Gastrocnemius medialis (tissue), 4 donors: Measurements from ENCODE around the gene IGFBP2. TPM values are rescaled to one million over a fixed set of nuclear protein-coding genes. Genes with fewer than 3 reads are reported as not detected.

ENCODE experiments used
- ATAC-seq, 2 donors: fragments of 150-250 bp; one replicate each; pipeline ENCODE4 v1.9.1; 2016
- DNase-seq, 2 donors: peaks; one replicate each; pipeline ENCODE4 v3.0.0-alpha.2; 2019
- H3K27ac ChIP-seq, 4 donors: fragments of 200-600 bp; sonication (generic); 1 replicate in 1 of 4; 2 replicates in 3 of 4; pipeline ENCODE4 v1.5.1; 2016 to 2018; ENCODE audit warnings: mild to moderate bottlenecking in 2 of 4, moderate library complexity in 1 of 4
- H3K27me3 ChIP-seq, 3 donors: fragments of 200-600 bp; sonication (generic) in 2 of 3; 1 replicate in 1 of 3; 2 replicates in 2 of 3; pipeline versions ENCODE4 v1.5.1 to v1.6.0; 2016 to 2019; ENCODE audit warnings: mild to moderate bottlenecking in 1 of 3, moderate library complexity in 1 of 3
- H3K36me3 ChIP-seq, 2 donors: fragments of 200-600 bp; sonication (generic) in 1 of 2; one replicate each; pipeline ENCODE4 v1.5.1; 2017 to 2018
- H3K4me1 ChIP-seq, 2 donors: fragments of 200-600 bp; sonication (generic) in 1 of 2; one replicate each; pipeline ENCODE4 v1.5.1; 2016 to 2017; ENCODE audit warnings: mild to moderate bottlenecking in 2 of 2
- H3K4me3 ChIP-seq, 4 donors: fragments of 200-600 bp; sonication (generic) in 3 of 4; 1 replicate in 1 of 4; 2 replicates in 3 of 4; pipeline ENCODE4 v1.5.1; 2016 to 2019; ENCODE audit warnings: mild to moderate bottlenecking in 2 of 4
- H3K9me3 ChIP-seq, 3 donors: fragments of 200-600 bp; sonication (generic) in 2 of 3; 1 replicate in 1 of 3; 2 replicates in 2 of 3; pipeline ENCODE4 v1.5.1; 2016 to 2019
- POLR2A ChIP-seq, 2 donors: fragments of 450-650 bp; IDR thresholded peaks; one replicate each; pipeline ENCODE4 v1.6.1; 2017; ENCODE audit warnings: antibody characterized with exemption in 2 of 2, mild to moderate bottlenecking in 2 of 2, moderate library complexity in 2 of 2
- in situ Hi-C, 4 donors: fragments of 200-750 bp; cut with MboI; loops; one replicate each; pipeline versions ENCODE4 v1.15.0 to v1.8.0; 2017; ENCODE audit warnings: low sequenced_read_pairs in 4 of 4
- intact Hi-C: fragments of 100-400 bp; cut with DNase I; formaldehyde crosslinking; loops from one replicate; pipeline ENCODE4 v1.15.1; 2023; ENCODE audit warnings: low total_unique reads
- total RNA-seq, 4 donors: library from RNA; depleted of rRNA; stranded (reverse); fragments of >200 nt; gene quantifications; one replicate each; pipeline versions ENCODE4 v1.1.0 to v1.2.3, GENCODE V29; 2016
- TF ChIP-seq, protein P1 (sequence below), 5 experiments: fragments of 450-650 bp in 3 of 5; fragments of 200-600 bp in 2 of 5; sonication (generic) in 2 of 5; IDR thresholded peaks in 4 of 5; conservative IDR thresholded peaks in 1 of 5; 1 replicate in 4 of 5; 2 replicates in 1 of 5; pipeline ENCODE4 v1.5.1; 2016 to 2019; ENCODE audit warnings: antibody characterized with exemption in 5 of 5, mild to moderate bottlenecking in 3 of 5, moderate library complexity in 3 of 5

Gene IGFBP2
- total RNA-seq, 4 donors from 2014 or later, result 14.3 to 44.4 (median 23.6) TPM

DNA sequence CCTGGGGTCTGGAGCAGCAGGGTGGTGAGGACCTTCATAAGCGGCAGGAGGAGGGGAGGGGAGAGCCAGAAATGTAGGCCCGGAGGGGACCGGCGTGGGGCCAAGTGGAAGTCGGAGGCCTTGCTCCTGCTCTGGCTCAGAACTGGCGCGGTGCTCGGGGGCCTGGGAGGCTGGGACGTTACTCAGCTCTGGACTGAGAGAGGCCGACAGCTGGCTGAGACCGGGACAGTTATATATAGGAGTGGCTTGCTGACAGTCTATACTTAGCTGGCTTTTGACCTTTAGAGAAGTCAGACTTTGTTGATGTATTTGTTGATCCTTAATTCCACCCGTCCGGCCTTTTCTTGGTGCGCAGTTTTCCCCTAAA lies 46.4 kb downstream of the IGFBP2 start:
- intact Hi-C loops, result loop anchor here (1.0 to 10.0 kb wide), 8 partner anchors 15 to 1605 kb away; partner anchors contain the start of gene IGFBP5
- in situ Hi-C loops, result loop anchor here (5.0 to 25.0 kb wide), 7 partner anchors 208 to 1035 kb away; no protein-coding TSS in a partner anchor
- Histone ChIP-seq H3K27me3 (no peaks in the 10 kb centered on the region), H3K9me3 (no peaks in the 10 kb centered on the region), H3K4me3 (peak overlapping the region in 2 of 4 donors; percentile 8 to 26), H3K27ac (peak overlapping the region; percentile 93 to 95 (median 93)), H3K36me3 (peaks cover 0 to 34% of the 10 kb centered on the region in 2 donors), H3K4me1 (peaks cover 57 to 60% of the 10 kb centered on the region in 2 donors)
- peak; percentile 54 to 55 for TF ChIP-seq POLR2A (IDR thresholded peaks at IDR 0.05)
- TF ChIP-seq, protein P1, sequence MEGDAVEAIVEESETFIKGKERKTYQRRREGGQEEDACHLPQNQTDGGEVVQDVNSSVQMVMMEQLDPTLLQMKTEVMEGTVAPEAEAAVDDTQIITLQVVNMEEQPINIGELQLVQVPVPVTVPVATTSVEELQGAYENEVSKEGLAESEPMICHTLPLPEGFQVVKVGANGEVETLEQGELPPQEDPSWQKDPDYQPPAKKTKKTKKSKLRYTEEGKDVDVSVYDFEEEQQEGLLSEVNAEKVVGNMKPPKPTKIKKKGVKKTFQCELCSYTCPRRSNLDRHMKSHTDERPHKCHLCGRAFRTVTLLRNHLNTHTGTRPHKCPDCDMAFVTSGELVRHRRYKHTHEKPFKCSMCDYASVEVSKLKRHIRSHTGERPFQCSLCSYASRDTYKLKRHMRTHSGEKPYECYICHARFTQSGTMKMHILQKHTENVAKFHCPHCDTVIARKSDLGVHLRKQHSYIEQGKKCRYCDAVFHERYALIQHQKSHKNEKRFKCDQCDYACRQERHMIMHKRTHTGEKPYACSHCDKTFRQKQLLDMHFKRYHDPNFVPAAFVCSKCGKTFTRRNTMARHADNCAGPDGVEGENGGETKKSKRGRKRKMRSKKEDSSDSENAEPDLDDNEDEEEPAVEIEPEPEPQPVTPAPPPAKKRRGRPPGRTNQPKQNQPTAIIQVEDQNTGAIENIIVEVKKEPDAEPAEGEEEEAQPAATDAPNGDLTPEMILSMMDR (IDR thresholded peaks at IDR 0.05 in 4 of 5, conservative IDR thresholded peaks at IDR 0.05 in 1 of 5), result no peak
- DNase-seq (peak; percentile 84 to 92), ATAC-seq (peak; percentile 58 to 59)

DNA sequence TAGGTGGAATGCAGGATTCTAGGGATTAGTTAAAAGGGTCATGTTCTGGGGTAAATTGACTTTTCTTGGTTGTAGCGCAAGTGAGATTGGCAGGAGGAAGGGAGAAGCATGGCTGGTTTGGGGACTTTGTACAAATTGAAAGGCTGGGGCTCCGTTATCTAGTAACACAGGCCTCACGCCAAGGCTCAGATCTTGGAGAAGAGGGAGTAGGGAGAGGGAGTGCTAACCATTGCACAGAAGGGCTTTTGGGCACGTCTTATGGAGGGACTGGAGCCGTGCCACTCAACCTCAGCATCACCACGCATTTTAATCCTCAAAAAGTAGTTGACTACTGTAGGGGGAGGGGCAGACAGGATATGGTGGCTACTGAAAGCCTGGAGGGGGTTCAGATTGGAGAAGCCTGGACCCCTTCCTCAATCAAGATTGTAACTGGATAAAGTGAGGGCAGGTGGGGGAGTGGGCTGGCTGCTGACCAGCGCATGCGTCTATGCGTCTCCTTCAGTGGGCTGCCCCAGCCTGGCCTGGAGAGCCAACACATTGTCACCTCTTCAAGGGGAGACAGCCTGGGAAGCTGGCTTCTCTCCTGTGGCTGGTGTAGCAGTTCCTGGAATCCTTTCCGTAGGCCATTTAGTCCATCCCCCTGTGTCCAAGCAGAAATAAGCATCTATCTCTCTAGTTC lies 47.9 kb downstream of the IGFBP2 start:
- ATAC-seq, result no peak
- H3K27me3 ChIP-seq, result no peaks in the 10 kb centered on the region
- peaks cover 0 to 22% of the 10 kb centered on the region in 2 donors for H3K36me3 ChIP-seq
- intact Hi-C loops, result loop anchor here (2.0 to 10.0 kb wide), 7 partner anchors 14 to 1604 kb away; partner anchors contain the start of gene IGFBP5
- no peak overlapping the region for H3K4me3 ChIP-seq
- no peaks in the 10 kb centered on the region for H3K9me3 ChIP-seq
- in situ Hi-C loops, result loop anchor here (5.0 to 25.0 kb wide), 7 partner anchors 206 to 1034 kb away; no protein-coding TSS in a partner anchor
- peaks cover 72% of the 10 kb centered on the region in 2 donors for H3K4me1 ChIP-seq
- H3K27ac ChIP-seq, result peak overlapping the region; percentile 93 to 95 (median 93)
- DNase-seq, result no peak
- TF ChIP-seq, protein P1 (IDR thresholded peaks at IDR 0.05 in 4 of 5, conservative IDR thresholded peaks at IDR 0.05 in 1 of 5), result no peak
- TF ChIP-seq POLR2A (IDR thresholded peaks at IDR 0.05), result no peak

GRCh38 chr2:216681683-216682082 lies 48.5 kb downstream of the IGFBP2 start:
- Histone ChIP-seq H3K4me1 (peaks cover 75 to 77% of the 10 kb centered on the region in 2 donors), H3K36me3 (peaks cover 0 to 16% of the 10 kb centered on the region in 2 donors), H3K4me3 (no peak overlapping the region), H3K27me3 (no peaks in the 10 kb centered on the region), H3K27ac (peak overlapping the region; percentile 93 to 95 (median 93)), H3K9me3 (no peaks in the 10 kb centered on the region)
- intact Hi-C loops, result loop anchor here (1.0 to 10.0 kb wide), 10 partner anchors 13 to 1603 kb away; partner anchors contain the start of gene IGFBP5
- ATAC-seq (no peak), DNase-seq (no peak)
- in situ Hi-C loops, result loop anchor here (5.0 to 25.0 kb wide), 7 partner anchors 206 to 1033 kb away; no protein-coding TSS in a partner anchor
- no peak for TF ChIP-seq POLR2A (IDR thresholded peaks at IDR 0.05)
- TF ChIP-seq, protein P1 (IDR thresholded peaks at IDR 0.05 in 4 of 5, conservative IDR thresholded peaks at IDR 0.05 in 1 of 5), result no peak

DNA sequence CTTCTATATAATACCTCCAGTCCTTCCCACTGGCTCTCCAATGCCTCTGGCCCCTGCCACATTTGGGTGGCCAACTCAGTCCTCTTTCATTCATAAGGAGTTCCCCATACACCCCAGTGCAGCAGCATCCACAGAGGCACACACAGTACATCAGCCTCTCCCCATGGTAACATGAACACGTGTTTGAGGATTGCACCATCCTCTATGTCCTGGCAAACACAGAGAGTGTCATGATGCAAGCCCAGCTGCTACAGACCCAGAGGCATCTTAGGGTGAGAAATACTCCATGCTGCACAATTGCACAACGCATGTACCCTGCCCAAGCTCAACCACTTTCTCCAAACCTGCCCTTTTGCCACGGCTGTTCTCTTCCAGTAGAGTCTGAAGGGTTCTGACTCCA lies 50.6 kb downstream of the IGFBP2 start:
- Histone ChIP-seq H3K4me1 (peaks cover 91 to 92% of the 10 kb centered on the region in 2 donors), H3K4me3 (peak overlapping the region in 1 of 4 donors; percentile 21), H3K36me3 (no peaks in the 10 kb centered on the region), H3K27ac (peak overlapping the region; percentile 93 to 95 (median 93)), H3K9me3 (no peaks in the 10 kb centered on the region), H3K27me3 (no peaks in the 10 kb centered on the region)
- DNase-seq (peak; percentile 94 to 97), ATAC-seq (peak; percentile 82 to 89)
- TF ChIP-seq, protein P1 (IDR thresholded peaks at IDR 0.05 in 4 of 5, conservative IDR thresholded peaks at IDR 0.05 in 1 of 5), result no peak
- TF ChIP-seq POLR2A (IDR thresholded peaks at IDR 0.05), result peak in 1 of 2 donors; percentile 42
- in situ Hi-C loops (loop anchor here (5.0 to 25.0 kb wide), 7 partner anchors 203 to 1031 kb away; no protein-coding TSS in a partner anchor), intact Hi-C loops (loop anchor here (1.0 to 10.0 kb wide), 8 partner anchors 8 to 1601 kb away; no protein-coding TSS in a partner anchor)
